Ishikawa (cell line): Measurements from ENCODE around the gene UBE2H.

ENCODE experiments used
- CEBPB ChIP-seq: IDR thresholded peaks from 2 replicates; pipeline ENCODE4 v1.6.1; 2012
- CREB1 ChIP-seq: IDR thresholded peaks from 2 replicates; pipeline ENCODE4 v1.6.1; 2012; ENCODE audit warnings: low read depth
- EGR1 ChIP-seq: IDR thresholded peaks from 2 replicates; pipeline ENCODE4 v1.6.1; 2012
- EP300 ChIP-seq: IDR thresholded peaks from 2 replicates; pipeline ENCODE4 v1.6.1; 2012; ENCODE audit warnings: borderline replicate concordance
- FOXM1 ChIP-seq: IDR thresholded peaks from 2 replicates; pipeline ENCODE4 v1.6.1; 2012; ENCODE audit warnings: low read depth, borderline replicate concordance
- NFIC ChIP-seq: IDR thresholded peaks from 2 replicates; pipeline ENCODE4 v1.6.1; 2012
- RAD21 ChIP-seq: IDR thresholded peaks from 2 replicates; pipeline ENCODE4 v1.6.1; 2012; ENCODE audit warnings: low read depth
- TAF1 ChIP-seq: IDR thresholded peaks from 2 replicates; pipeline ENCODE4 v1.6.1; 2012; ENCODE audit warnings: low read depth, mild to moderate bottlenecking
- TCF12 ChIP-seq: IDR thresholded peaks from 2 replicates; pipeline ENCODE4 v1.6.1; 2012; ENCODE audit warnings: low read depth
- TEAD4 ChIP-seq: IDR thresholded peaks from 2 replicates; pipeline ENCODE4 v1.6.1; 2012
- YY1 ChIP-seq: IDR thresholded peaks from 2 replicates; pipeline ENCODE4 v1.6.1; 2012; ENCODE audit warnings: low read depth
- ZBTB7A ChIP-seq: IDR thresholded peaks from 2 replicates; pipeline ENCODE4 v1.6.1; 2012; ENCODE audit warnings: low read depth
- TF ChIP-seq, protein P1 (sequence below): IDR thresholded peaks from 2 replicates; pipeline ENCODE4 v1.6.1; 2012
- TF ChIP-seq, protein P2 (sequence below): IDR thresholded peaks from 2 replicates; pipeline ENCODE4 v1.6.1; 2012; ENCODE audit warnings: low read depth, mild to moderate bottlenecking
- TF ChIP-seq, protein P3 (sequence below): IDR thresholded peaks from 2 replicates; pipeline ENCODE4 v1.6.1; 2012

Gene UBE2H

DNA sequence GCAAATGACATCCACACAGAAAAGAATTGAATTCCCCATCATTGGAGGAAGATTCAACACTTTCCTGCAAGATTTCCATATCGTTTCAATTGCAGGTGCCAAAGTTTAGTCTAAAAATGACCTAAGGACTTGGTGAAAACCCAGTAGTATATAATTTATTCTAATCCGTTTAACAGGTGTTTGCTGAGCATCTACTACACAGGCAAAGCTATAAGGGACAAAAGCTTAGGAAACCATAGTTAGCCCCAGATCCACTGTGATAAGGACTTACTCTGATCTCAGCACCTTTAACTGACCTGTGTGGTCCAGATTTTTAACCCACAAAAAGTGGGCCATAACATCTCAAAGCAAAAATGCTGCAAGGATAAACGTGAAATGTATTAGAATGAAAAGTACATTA, 19.1 kb downstream of the UBE2H start:
- TF ChIP-seq YY1 (no peak), CREB1 (no peak), CEBPB (no peak), TAF1 (no peak), NFIC (no peak), TCF12 (no peak), EGR1 (no peak), TEAD4 (no peak), RAD21 (no peak), ZBTB7A (no peak), FOXM1 (no peak), EP300 (no peak)
- TF ChIP-seq, protein P1, sequence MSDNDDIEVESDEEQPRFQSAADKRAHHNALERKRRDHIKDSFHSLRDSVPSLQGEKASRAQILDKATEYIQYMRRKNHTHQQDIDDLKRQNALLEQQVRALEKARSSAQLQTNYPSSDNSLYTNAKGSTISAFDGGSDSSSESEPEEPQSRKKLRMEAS: no peak
- TF ChIP-seq, protein P2, sequence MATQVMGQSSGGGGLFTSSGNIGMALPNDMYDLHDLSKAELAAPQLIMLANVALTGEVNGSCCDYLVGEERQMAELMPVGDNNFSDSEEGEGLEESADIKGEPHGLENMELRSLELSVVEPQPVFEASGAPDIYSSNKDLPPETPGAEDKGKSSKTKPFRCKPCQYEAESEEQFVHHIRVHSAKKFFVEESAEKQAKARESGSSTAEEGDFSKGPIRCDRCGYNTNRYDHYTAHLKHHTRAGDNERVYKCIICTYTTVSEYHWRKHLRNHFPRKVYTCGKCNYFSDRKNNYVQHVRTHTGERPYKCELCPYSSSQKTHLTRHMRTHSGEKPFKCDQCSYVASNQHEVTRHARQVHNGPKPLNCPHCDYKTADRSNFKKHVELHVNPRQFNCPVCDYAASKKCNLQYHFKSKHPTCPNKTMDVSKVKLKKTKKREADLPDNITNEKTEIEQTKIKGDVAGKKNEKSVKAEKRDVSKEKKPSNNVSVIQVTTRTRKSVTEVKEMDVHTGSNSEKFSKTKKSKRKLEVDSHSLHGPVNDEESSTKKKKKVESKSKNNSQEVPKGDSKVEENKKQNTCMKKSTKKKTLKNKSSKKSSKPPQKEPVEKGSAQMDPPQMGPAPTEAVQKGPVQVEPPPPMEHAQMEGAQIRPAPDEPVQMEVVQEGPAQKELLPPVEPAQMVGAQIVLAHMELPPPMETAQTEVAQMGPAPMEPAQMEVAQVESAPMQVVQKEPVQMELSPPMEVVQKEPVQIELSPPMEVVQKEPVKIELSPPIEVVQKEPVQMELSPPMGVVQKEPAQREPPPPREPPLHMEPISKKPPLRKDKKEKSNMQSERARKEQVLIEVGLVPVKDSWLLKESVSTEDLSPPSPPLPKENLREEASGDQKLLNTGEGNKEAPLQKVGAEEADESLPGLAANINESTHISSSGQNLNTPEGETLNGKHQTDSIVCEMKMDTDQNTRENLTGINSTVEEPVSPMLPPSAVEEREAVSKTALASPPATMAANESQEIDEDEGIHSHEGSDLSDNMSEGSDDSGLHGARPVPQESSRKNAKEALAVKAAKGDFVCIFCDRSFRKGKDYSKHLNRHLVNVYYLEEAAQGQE: no peak
- TF ChIP-seq, protein P3, sequence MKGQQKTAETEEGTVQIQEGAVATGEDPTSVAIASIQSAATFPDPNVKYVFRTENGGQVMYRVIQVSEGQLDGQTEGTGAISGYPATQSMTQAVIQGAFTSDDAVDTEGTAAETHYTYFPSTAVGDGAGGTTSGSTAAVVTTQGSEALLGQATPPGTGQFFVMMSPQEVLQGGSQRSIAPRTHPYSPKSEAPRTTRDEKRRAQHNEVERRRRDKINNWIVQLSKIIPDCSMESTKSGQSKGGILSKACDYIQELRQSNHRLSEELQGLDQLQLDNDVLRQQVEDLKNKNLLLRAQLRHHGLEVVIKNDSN: no peak

DNA sequence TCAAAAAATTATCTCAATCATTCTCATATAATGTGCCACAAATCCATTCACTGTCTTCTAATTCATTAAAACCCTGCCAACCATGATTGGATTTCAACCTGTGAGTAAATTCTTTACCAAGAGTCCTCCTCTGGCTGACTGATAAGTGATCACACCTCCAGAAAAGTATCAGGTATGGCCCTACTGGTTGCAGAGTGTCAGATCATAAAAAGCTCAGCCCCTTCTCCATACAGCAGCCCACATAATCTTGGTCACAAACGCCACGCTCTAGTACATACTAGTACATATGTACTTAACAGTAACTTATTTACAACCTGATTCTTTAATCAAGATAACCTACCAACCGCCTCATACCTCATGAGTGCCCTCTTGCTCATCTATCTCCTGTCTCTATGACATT, 26.1 kb downstream of the UBE2H start:
- TF ChIP-seq EP300 (no peak), RAD21 (no peak), NFIC (no peak)
- TF ChIP-seq, protein P1: no peak

DNA sequence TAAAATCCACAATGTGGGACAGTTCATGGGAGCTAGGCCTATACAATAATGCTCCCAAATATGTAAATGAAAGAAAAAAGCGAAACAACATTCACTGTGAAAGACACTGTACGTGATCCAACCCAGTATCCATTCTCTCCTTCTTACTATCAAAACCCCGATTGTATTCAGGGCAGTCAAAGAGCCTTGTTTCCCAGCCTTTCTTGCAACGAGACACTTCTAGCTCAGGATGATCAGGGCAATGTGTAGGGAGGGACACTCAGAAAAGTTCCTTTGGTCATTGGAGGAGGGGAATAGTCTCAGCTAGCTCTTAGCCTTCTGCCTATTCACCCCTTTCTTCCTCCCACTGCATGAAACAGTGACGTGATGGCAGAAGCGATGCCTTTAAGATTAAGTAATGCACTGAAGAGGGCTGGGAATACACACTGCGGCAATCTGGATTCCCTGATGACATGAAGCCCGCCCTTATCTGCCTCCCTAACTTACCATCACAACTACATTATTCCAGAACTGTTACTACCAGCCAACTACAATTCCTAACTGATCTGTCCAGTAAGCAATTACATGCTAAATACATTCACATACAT, 27.3 kb downstream of the UBE2H start:
- no peak for TF ChIP-seq TCF12

DNA sequence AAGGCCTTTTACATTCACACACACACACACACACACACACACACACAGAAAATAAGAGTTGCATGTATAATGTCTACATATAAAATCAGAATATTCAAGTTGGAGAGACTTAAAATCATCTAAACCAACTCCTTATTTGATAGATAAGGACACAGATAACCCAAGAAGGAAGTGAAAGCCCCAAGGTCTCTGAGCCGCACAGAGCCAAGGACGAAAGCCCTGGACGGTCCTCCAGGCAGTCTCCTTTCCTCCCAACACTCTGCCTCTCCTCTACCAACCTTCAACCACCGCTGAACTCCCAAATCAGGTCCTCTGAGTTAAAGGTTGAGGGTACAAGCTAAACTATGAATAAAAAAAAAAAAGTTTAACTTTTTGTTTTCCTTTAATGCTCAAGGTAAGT, 28.2 kb downstream of the UBE2H start:
- TF ChIP-seq CREB1: no peak
- TF ChIP-seq, protein P1: no peak
- TF ChIP-seq TEAD4: no peak
- TF ChIP-seq TAF1: no peak
- TF ChIP-seq EGR1: no peak

DNA sequence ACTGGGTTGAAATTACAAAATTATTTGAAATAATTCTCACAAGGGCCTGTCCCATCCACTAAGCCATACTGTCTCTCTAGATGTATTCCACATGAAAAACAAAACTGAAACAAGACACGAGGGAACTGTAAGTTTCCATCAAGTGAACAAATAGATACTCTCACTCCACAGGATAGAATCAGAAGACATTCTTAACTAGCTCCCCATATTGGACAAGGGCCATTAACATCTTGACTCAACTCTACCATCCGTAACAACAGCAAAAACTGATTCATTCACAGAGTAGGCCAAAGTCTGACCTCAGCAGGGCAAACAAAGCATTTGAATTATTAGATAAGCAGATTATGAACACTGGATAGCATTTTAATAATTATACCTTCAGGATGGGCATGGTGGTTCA, 29.1 kb downstream of the UBE2H start:
- TF ChIP-seq, protein P3: no peak
- TF ChIP-seq NFIC (no peak), CREB1 (no peak), RAD21 (no peak), CEBPB (no peak), TAF1 (no peak), TCF12 (no peak), FOXM1 (no peak), TEAD4 (no peak), ZBTB7A (no peak), EP300 (no peak), YY1 (no peak), EGR1 (no peak)
- TF ChIP-seq, protein P2: no peak
- TF ChIP-seq, protein P1: no peak

DNA sequence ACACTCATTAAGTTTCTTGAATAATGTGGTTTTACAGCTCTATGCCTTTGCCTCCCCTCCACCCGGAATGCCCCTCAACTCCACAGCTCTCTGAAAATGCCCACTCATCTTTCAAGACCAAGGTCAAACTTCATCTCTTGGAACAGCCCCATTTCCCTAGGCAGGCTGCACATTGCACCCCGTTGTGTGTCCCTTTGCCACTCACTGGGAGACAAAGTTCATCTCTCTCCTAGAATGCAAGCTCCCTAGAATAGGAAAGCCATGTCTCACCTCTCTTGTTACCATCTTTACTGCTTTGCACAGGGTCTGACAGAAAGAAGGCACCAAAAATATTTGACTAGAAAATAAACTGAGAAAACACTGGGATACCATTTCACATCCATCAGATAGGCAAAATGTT, 33.3 kb downstream of the UBE2H start:
- no peak for TF ChIP-seq TCF12
- TF ChIP-seq RAD21: no peak
- TF ChIP-seq EP300: no peak
- TF ChIP-seq YY1: no peak
- no peak for TF ChIP-seq NFIC
- no peak for TF ChIP-seq TEAD4
- TF ChIP-seq, protein P3: no peak
- TF ChIP-seq CREB1: no peak
- TF ChIP-seq FOXM1: no peak
- no peak for TF ChIP-seq EGR1
- no peak for TF ChIP-seq CEBPB
- no peak for TF ChIP-seq ZBTB7A
- TF ChIP-seq, protein P2: no peak
